WTC11 (cell line): ENCODE data around the gene IGFBP5. TPM values are rescaled to one million over a fixed set of nuclear protein-coding genes. Genes with fewer than 3 reads are reported as not detected.

Experiments
- ATAC-seq: fragments of 200-7000 bp; cut with Tn5 transposase; 2 replicates; pipeline ENCODE4 v1.10.0; 2021; ENCODE audit warnings: mild to moderate bottlenecking, moderate library complexity
- CTCF ChIA-PET: fragments of 300-600 bp; sonication (Branson Sonifier 250); formaldehyde crosslinking; loops from one replicate; lab custom pipeline; 2021; ENCODE audit warnings: antibody characterized with exemption; lab: Charles Lee
- POLR2A ChIA-PET: fragments of 350-600 bp; sonication (Branson Sonifier 250); formaldehyde crosslinking; loops from one replicate; lab custom pipeline; 2021; ENCODE audit warnings: antibody characterized with exemption; lab: Charles Lee
- DNase-seq: peaks from one replicate; pipeline ENCODE4 v3.0.0; 2021; ENCODE audit warnings: low spot score
- H3K27ac Mint-ChIP-seq: 2 replicates; pipeline ENCODE4 v1.8.0; 2021; ENCODE audit warnings: mixed read lengths
- H3K27me3 Mint-ChIP-seq: 2 replicates; pipeline ENCODE4 v1.8.0; 2021; ENCODE audit warnings: low read depth, mild to moderate bottlenecking, moderate library complexity, mixed read lengths
- H3K36me3 Mint-ChIP-seq: 2 replicates; pipeline ENCODE4 v1.8.0; 2021; ENCODE audit warnings: mixed read lengths
- H3K4me1 Mint-ChIP-seq: 2 replicates; pipeline ENCODE4 v1.8.0; 2022; ENCODE audit warnings: mixed read lengths
- H3K4me3 Mint-ChIP-seq: 2 replicates; pipeline ENCODE4 v1.8.0; 2021; ENCODE audit warnings: mild to moderate bottlenecking, moderate library complexity, mixed read lengths
- H3K9me3 Mint-ChIP-seq: 2 replicates; pipeline ENCODE4 v1.8.0; 2021; ENCODE audit warnings: mixed read lengths
- CBFB ChIP-seq: sonication (generic); formaldehyde crosslinking; IDR thresholded peaks from 2 replicates; pipeline ENCODE4 v1.8.1; 2022; ENCODE audit warnings: mild to moderate bottlenecking, low read depth, missing genetic modification reagents
- CREM ChIP-seq: sonication (generic); formaldehyde crosslinking; IDR thresholded peaks from 2 replicates; pipeline ENCODE4 v1.8.1; 2022; ENCODE audit warnings: mild to moderate bottlenecking, missing genetic modification reagents, moderate library complexity
- E2F1 ChIP-seq: sonication (generic); formaldehyde crosslinking; IDR thresholded peaks from 2 replicates; pipeline ENCODE4 v1.8.0; 2022; ENCODE audit warnings: mild to moderate bottlenecking, missing genetic modification reagents
- E2F4 ChIP-seq: sonication (generic); formaldehyde crosslinking; IDR thresholded peaks from 2 replicates; pipeline ENCODE4 v1.8.1; 2022; ENCODE audit warnings: low read depth, mild to moderate bottlenecking, moderate library complexity, missing genetic modification reagents, borderline replicate concordance
- FOXK1 ChIP-seq: sonication (generic); formaldehyde crosslinking; IDR thresholded peaks from 2 replicates; pipeline ENCODE4 v1.8.0; 2022; ENCODE audit warnings: mild to moderate bottlenecking, moderate library complexity, missing genetic modification reagents
- HMGA2 ChIP-seq: fragments of 250-450 bp; sonication (Bioruptor Pico); IDR thresholded peaks from 2 replicates; pipeline ENCODE4 v1.4.0; 2021; ENCODE audit warnings: mild to moderate bottlenecking, moderate library complexity
- STAT6 ChIP-seq: sonication (generic); formaldehyde crosslinking; conservative IDR thresholded peaks from 2 replicates; pipeline ENCODE4 v1.8.1; 2023; ENCODE audit warnings: mild to moderate bottlenecking, low read depth, missing genetic modification reagents, moderate library complexity
- TEAD4 ChIP-seq: sonication (generic); formaldehyde crosslinking; IDR thresholded peaks from 2 replicates; pipeline ENCODE4 v1.8.0; 2022; ENCODE audit warnings: mild to moderate bottlenecking, missing genetic modification reagents
- TP53 ChIP-seq: sonication (generic); formaldehyde crosslinking; IDR thresholded peaks from 2 replicates; pipeline ENCODE4 v1.8.1; 2023; ENCODE audit warnings: mild to moderate bottlenecking, missing genetic modification reagents
- USF2 ChIP-seq: sonication (generic); formaldehyde crosslinking; IDR thresholded peaks from 2 replicates; pipeline ENCODE4 v1.8.1; 2023; ENCODE audit warnings: mild to moderate bottlenecking, missing genetic modification reagents, moderate library complexity
- ZNF281 ChIP-seq: sonication (generic); formaldehyde crosslinking; IDR thresholded peaks from 2 replicates; pipeline ENCODE4 v1.8.0; 2023; ENCODE audit warnings: mild to moderate bottlenecking, missing genetic modification reagents
- ZNF423 ChIP-seq: fragments of 250-450 bp; sonication (Bioruptor Pico); IDR thresholded peaks from 2 replicates; pipeline ENCODE4 v2.1.2; 2022; ENCODE audit warnings: mild to moderate bottlenecking, moderate library complexity
- total RNA-seq: library from RNA; stranded (reverse); gene quantifications from 3 replicates; pipeline ENCODE4 v1.2.3, GENCODE V29; 2021
- TF ChIP-seq, protein P1 (sequence below): sonication (generic); formaldehyde crosslinking; IDR thresholded peaks from 2 replicates; pipeline ENCODE4 v1.8.1; 2022; ENCODE audit warnings: mild to moderate bottlenecking, missing genetic modification reagents, moderate library complexity, borderline replicate concordance
- TF ChIP-seq, protein P2 (sequence below): sonication (generic); formaldehyde crosslinking; IDR thresholded peaks from 2 replicates; pipeline ENCODE4 v1.8.0; 2023; ENCODE audit warnings: missing genetic modification reagents, mild to moderate bottlenecking, borderline replicate concordance
- TF ChIP-seq, protein P3 (sequence below): fragments of 250-450 bp; sonication (Bioruptor Pico); conservative IDR thresholded peaks from 2 replicates; pipeline ENCODE4 v1.9.0; 2021; ENCODE audit warnings: mild to moderate bottlenecking

The IGFBP5 gene
- total RNA-seq, 1 experiment from 2014 or later = 5.3 TPM

GRCh38 chr2:216735668-216736067, 40.3 kb upstream of the IGFBP5 start (continued):
- TF ChIP-seq TEAD4 = no peak
- no peak for TF ChIP-seq FOXK1 (CRISPR knock-in tag)
- TF ChIP-seq CBFB (CRISPR knock-in tag) = no peak
- no peak for TF ChIP-seq TP53 (CRISPR knock-in tag)
- TF ChIP-seq, protein P1, sequence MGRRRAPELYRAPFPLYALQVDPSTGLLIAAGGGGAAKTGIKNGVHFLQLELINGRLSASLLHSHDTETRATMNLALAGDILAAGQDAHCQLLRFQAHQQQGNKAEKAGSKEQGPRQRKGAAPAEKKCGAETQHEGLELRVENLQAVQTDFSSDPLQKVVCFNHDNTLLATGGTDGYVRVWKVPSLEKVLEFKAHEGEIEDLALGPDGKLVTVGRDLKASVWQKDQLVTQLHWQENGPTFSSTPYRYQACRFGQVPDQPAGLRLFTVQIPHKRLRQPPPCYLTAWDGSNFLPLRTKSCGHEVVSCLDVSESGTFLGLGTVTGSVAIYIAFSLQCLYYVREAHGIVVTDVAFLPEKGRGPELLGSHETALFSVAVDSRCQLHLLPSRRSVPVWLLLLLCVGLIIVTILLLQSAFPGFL = no peak
- no peak for TF ChIP-seq CREM (CRISPR knock-in tag)

- Mint-ChIP-seq H3K4me1 (peaks cover 13% of the 10 kb centered on the region), H3K4me3 (no peak overlapping the region), H3K9me3 (no peaks in the 10 kb centered on the region), H3K27me3 (peaks cover under 1% of the 10 kb centered on the region; the same call in 1 of the 2 replicates), H3K36me3 (no peaks in the 10 kb centered on the region), H3K27ac (no peak overlapping the region)
- TF ChIP-seq E2F1 (no peak), HMGA2 (CRISPR knock-in tag) (no peak), USF2 (CRISPR knock-in tag) (no peak), ZNF281 (CRISPR knock-in tag) (no peak)
- TF ChIP-seq, protein P2, sequence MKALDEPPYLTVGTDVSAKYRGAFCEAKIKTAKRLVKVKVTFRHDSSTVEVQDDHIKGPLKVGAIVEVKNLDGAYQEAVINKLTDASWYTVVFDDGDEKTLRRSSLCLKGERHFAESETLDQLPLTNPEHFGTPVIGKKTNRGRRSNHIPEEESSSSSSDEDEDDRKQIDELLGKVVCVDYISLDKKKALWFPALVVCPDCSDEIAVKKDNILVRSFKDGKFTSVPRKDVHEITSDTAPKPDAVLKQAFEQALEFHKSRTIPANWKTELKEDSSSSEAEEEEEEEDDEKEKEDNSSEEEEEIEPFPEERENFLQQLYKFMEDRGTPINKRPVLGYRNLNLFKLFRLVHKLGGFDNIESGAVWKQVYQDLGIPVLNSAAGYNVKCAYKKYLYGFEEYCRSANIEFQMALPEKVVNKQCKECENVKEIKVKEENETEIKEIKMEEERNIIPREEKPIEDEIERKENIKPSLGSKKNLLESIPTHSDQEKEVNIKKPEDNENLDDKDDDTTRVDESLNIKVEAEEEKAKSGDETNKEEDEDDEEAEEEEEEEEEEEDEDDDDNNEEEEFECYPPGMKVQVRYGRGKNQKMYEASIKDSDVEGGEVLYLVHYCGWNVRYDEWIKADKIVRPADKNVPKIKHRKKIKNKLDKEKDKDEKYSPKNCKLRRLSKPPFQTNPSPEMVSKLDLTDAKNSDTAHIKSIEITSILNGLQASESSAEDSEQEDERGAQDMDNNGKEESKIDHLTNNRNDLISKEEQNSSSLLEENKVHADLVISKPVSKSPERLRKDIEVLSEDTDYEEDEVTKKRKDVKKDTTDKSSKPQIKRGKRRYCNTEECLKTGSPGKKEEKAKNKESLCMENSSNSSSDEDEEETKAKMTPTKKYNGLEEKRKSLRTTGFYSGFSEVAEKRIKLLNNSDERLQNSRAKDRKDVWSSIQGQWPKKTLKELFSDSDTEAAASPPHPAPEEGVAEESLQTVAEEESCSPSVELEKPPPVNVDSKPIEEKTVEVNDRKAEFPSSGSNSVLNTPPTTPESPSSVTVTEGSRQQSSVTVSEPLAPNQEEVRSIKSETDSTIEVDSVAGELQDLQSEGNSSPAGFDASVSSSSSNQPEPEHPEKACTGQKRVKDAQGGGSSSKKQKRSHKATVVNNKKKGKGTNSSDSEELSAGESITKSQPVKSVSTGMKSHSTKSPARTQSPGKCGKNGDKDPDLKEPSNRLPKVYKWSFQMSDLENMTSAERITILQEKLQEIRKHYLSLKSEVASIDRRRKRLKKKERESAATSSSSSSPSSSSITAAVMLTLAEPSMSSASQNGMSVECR (CRISPR knock-in tag) = no peak
- ChIA-PET CTCF (no interaction called here), POLR2A (no interaction called here)
- DNase-seq = no peak
- ATAC-seq = no peak
Measured at GRCh38 chr2:216735086-216735485, 39.7 kb upstream of the IGFBP5 start.

- no peak for DNase-seq
- Mint-ChIP-seq H3K4me3 (no peak overlapping the region), H3K9me3 (no peaks in the 10 kb centered on the region), H3K36me3 (no peaks in the 10 kb centered on the region), H3K27me3 (peaks cover 3% of the 10 kb centered on the region; the same call in 1 of the 2 replicates), H3K4me1 (peaks cover 6% of the 10 kb centered on the region; the same call in 1 of the 2 replicates), H3K27ac (no peak overlapping the region)
- no peak for TF ChIP-seq E2F4
- no peak for TF ChIP-seq STAT6 (CRISPR knock-in tag)
- TF ChIP-seq ZNF423 = no peak
- TF ChIP-seq, protein P3, sequence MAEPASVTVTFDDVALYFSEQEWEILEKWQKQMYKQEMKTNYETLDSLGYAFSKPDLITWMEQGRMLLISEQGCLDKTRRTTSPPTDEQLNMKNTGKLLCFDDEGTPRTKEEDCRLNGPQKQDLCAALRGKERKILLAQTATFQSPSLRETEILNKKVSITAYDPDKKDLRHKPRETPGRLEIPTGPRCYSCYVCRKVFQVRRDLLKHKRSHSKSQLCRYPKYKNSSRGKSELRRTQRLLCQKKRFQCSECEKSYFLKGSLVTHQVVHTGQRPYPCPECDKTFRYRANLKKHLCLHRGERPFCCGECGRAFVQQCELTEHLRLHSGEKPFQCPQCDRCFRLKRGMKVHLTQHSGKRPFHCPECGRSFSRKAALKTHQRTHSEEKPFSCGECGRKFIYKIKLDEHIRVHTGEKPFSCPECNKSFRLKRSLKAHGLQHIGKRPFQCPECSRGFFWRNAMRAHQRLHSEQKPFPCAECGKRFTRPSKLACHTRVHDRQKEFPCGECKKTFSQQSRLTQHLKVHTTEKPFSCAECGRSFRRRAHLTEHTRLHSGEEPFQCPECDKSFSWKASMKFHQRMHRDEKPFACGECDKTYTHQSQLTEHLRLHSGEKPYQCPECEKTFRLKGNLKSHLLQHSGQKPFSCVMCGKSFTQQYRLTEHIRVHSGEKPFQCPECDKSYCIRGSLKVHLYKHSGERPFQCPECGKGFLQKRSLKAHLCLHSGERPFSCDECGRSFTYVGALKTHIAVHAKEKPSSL = no peak
- no peak for TF ChIP-seq TP53 (CRISPR knock-in tag)
- ChIA-PET POLR2A (no interaction called here), CTCF (no interaction called here)
- ATAC-seq = no peak
Measured at GRCh38 chr2:216733046-216733445, 37.7 kb upstream of the IGFBP5 start.
